Glomerular endothelial cell (primary cell): Measurements from ENCODE around the gene INSL3. TPM values are rescaled to one million over a fixed set of nuclear protein-coding genes. Genes with fewer than 3 reads are reported as not detected.

Source experiments
- DNase-seq: peaks from one replicate; pipeline ENCODE4 v3.0.0-alpha.2; 2011; ENCODE audit warnings: low read depth, low spot score; ENCODE audit errors: extremely low read depth
- total RNA-seq: library from RNA; depleted of rRNA; stranded (reverse); fragments of >200 nt; gene quantifications from 2 replicates; pipeline ENCODE4 v1.2.3, GENCODE V29; 2015

Gene INSL3
- total RNA-seq, 1 donor from 2014 or later = not detected

GRCh38 chr19:17847538-17848366 is 26.4 kb upstream of the INSL3 start, which contains the start of gene JAK3:
JAK3 (minus strand) TSS chr19:17847982; CDS start chr19:17844417, 3,565 bp downstream.
- no peak for DNase-seq

DNA sequence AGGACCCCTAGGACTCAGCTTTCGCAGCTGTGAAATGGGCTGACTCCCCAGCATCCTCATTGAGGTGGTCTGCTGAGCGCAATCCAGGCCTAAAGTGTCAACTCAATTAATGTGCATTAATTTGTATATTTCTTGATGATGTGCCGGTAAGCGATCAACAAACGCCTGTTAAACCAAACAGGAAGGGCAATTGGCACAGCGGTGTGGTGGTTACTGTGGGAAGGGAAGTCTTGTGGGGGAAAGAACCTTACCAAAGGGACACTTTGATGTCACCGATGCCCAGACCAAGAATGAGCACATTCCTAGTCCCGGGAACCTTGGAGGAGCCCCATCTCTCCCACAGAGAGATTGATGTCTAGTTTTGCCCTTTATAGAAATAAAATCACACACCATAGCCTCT is 24.8 kb upstream of the INSL3 start:
- no peak for DNase-seq

GRCh38 chr19:17843908-17844490 is 22.7 kb upstream of the INSL3 start:
- DNase-seq = no peak

DNA sequence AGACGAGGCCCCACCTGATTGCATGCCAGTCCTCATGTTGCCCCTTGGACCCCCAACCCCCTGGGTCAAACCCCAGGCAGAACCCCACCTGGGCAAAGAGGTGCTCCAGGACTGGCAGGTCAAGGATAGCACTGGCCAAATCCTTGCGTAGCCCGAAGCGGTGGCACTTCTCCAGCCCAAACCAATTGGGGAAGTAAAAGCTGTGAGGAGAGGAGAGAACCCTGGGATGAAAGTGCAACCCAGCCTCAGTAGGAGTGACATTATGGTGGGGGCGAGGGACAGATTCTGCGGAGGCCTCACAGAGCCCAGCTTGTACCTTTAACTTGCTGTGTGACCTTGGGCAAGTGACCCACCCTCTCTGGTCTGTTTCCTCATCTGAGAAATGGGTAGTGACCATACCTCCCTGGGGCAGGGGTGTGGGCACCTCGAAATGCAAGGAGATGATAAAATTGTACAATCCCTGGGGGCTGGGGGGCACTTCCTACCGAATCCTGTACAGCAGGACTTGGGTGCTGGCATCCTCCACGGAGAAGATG is 22.0 kb upstream of the INSL3 start:
- no peak for DNase-seq

- DNase-seq = no peak
Observed at GRCh38 chr19:17842663-17843291, 21.5 kb upstream of the INSL3 start.

DNA sequence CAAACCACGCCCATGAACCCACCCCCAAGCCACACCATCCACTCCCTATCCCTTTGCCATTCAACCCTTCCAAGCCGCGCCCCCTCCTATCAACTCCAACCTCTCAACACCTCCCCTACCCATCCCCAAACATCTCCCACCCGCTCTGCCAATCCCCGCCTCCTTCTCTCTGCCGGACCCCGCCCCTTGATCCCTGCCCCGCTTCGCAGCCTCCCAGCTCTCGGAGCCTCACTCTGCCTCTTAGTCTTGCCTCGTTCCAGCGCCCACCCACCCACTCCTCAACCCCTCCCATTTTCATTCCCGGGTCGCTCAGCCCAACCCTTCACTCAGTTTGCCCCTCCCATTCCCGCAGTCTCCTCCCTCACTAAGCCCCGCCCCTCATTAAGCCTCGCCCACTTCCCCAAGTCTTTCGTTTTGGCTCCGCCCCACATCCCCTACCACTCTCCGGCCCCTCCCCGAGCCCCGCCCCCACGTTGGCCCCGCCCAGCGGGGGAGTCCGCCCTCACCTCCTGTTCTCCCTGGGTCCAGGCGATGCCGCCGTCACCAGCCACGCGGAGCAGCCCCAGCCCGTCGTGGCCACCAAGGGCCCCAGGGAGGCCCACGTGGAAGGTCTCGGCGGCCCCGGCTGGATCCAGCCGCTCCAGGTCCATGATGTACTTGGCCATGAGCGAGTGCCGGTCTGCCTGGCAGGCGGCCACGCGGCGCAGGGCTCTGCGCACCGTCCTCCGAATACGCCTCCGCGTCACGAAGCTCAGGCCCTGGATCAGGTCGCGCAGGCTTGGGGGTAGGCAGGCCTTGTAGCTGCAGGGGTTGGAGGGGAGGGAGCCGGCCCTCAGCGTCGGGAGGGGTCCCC is 20.7 kb upstream of the INSL3 start:
- DNase-seq = no peak

- no peak for DNase-seq
Observed at GRCh38 chr19:17841371-17841809, 20.1 kb upstream of the INSL3 start.

- DNase-seq = no peak
Observed at GRCh38 chr19:17840019-17840418, 18.7 kb upstream of the INSL3 start.

GRCh38 chr19:17837972-17838371 is 16.7 kb upstream of the INSL3 start:
- no peak for DNase-seq

- DNase-seq = no peak
Observed at GRCh38 chr19:17836530-17836929, 15.2 kb upstream of the INSL3 start.

- no peak for DNase-seq
Observed at GRCh38 chr19:17835182-17836006, 14.1 kb upstream of the INSL3 start.

DNA sequence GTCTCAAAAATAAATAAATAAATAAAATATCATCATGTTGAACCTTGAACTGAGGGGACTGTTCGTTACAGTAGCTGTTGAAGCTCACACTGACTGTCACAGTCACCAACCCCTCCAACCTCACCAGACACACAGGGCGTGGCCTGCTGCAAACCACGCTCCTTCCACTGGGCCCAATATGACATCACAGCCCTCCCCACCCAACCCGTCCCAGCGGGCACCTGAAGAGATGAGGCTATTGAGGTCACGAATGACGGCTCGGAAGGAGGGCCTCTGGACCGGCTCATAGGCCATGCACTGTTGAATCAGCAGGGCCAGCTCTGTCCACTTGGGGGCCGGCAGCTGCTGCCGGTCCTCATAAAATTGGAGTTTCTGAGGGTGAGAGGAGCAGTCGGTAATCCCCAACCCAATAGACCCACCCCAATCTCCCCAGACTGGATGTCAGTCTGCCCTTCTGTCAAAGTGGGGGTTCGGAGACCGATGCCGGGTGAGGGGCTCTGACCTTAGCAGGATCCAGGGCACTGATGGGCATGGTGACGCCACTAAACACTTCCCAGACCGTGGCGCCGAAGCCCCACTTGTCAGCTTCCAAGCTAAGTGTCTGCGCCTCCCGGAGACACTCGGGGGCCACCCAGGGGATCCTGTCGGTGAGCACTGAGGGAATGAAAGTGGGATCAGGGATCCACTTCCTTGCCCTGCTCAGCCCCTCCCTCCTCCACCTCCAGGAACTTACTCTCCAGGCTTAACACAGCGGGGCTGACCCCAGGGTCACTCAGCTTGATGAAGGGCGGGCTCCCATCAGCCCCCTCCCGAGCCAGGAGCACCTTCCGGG is 13.2 kb upstream of the INSL3 start:
- no peak for DNase-seq

GRCh38 chr19:17832443-17833208 is 11.3 kb upstream of the INSL3 start:
- no peak for DNase-seq

GRCh38 chr19:17831419-17831888 is 10.1 kb upstream of the INSL3 start:
- no peak for DNase-seq

- DNase-seq = no peak
Observed at GRCh38 chr19:17830567-17831418, 9.5 kb upstream of the INSL3 start.

GRCh38 chr19:17829855-17830566 is 8.7 kb upstream of the INSL3 start:
- DNase-seq = no peak
